ENCODE results near the gene SYNE3. TPM values are rescaled to one million over a fixed set of nuclear protein-coding genes. Genes with fewer than 3 reads are reported as not detected.

SYNE3 gene
- total and polyA plus RNA-seq, 7 donors: 0.45 to 4.7 (median 3.4) TPM

- DNase-seq: peak; percentile 64 to 75
- Histone ChIP-seq H3K9me3 (no peaks in the 10 kb centered on the region), H3K27me3 (ENCODE audit: insufficient read depth in 3 of 3, low read length in 2 of 3) (no peaks in the 10 kb centered on the region), H3K4me1 (peaks cover 56% of the 10 kb centered on the region), H3K27ac (peak overlapping the region; percentile 58), H3K4me3 (peak overlapping the region; percentile 86), H3K36me3 (ENCODE audit: insufficient read depth in 1 of 2, low read depth in 1 of 2) (no peaks in the 10 kb centered on the region)
- ATAC-seq: peak in 3 of 4 donors; percentile 3 to 12 (median 7)
- 30 to 49% (median 38%) methylated on average over 9 of the region's 9 CpGs for WGBS, 3 donors
- TF ChIP-seq CTCF (IDR thresholded peaks at IDR 0.05): no peak
- intact Hi-C loops (cut with DNase I): no loop called here
These were observed 1.4 kb downstream of the SYNE3 start for GRCh38 chr14:95515080-95515489.

- DNase-seq (no peak), ATAC-seq (no peak)
- 68 to 76% (median 72%) methylated on average over 18 of the region's 18 CpGs for WGBS, 3 donors
- intact Hi-C loops (cut with DNase I): no loop called here
- no peak for TF ChIP-seq CTCF (IDR thresholded peaks at IDR 0.05)
- Histone ChIP-seq H3K9me3 (no peaks in the 10 kb centered on the region), H3K27ac (no peak overlapping the region), H3K27me3 (ENCODE audit: insufficient read depth in 3 of 3, low read length in 2 of 3) (no peaks in the 10 kb centered on the region), H3K4me3 (peak overlapping the region; percentile 86), H3K4me1 (peaks cover 61% of the 10 kb centered on the region), H3K36me3 (ENCODE audit: insufficient read depth in 1 of 2, low read depth in 1 of 2) (no peaks in the 10 kb centered on the region)
These were observed 2.0 kb downstream of the SYNE3 start for GRCh38 chr14:95514131-95515079.

GRCh38 chr14:95513291-95513690 is 3.2 kb downstream of the SYNE3 start:
- H3K27me3 ChIP-seq (ENCODE audit: insufficient read depth in 3 of 3, low read length in 2 of 3): no peaks in the 10 kb centered on the region
- no peaks in the 10 kb centered on the region for H3K36me3 ChIP-seq (ENCODE audit: insufficient read depth in 1 of 2, low read depth in 1 of 2)
- H3K4me3 ChIP-seq: no peak overlapping the region
- intact Hi-C loops (cut with DNase I): no loop called here
- no peaks in the 10 kb centered on the region for H3K9me3 ChIP-seq
- ATAC-seq (no peak), DNase-seq (no peak)
- H3K4me1 ChIP-seq: peaks cover 55% of the 10 kb centered on the region
- H3K27ac ChIP-seq: no peak overlapping the region
- no peak for TF ChIP-seq CTCF (IDR thresholded peaks at IDR 0.05)
- WGBS, 3 donors: 65 to 80% (median 69%) methylated on average over 6 of the region's 6 CpGs

GRCh38 chr14:95511687-95512086 is 4.8 kb downstream of the SYNE3 start:
- H3K4me3 ChIP-seq: no peak overlapping the region
- no peaks in the 10 kb centered on the region for H3K9me3 ChIP-seq
- no peak for TF ChIP-seq CTCF (IDR thresholded peaks at IDR 0.05)
- ATAC-seq (no peak), DNase-seq (no peak)
- no peaks in the 10 kb centered on the region for H3K27me3 ChIP-seq (ENCODE audit: insufficient read depth in 3 of 3, low read length in 2 of 3)
- H3K4me1 ChIP-seq: peaks cover 59% of the 10 kb centered on the region
- no peaks in the 10 kb centered on the region for H3K36me3 ChIP-seq (ENCODE audit: insufficient read depth in 1 of 2, low read depth in 1 of 2)
- 65 to 80% (median 77%) methylated on average over 5 of the region's 5 CpGs for WGBS, 3 donors
- intact Hi-C loops (cut with DNase I): no loop called here
- no peak overlapping the region for H3K27ac ChIP-seq
